Astrocyte (in vitro differentiated cells and primary cell): ENCODE measurements around the gene ZNF268.

Experiments used
- CTCF ChIP-seq: IDR thresholded peaks from 2 replicates; pipeline ENCODE4 v1.5.1; 2011; ENCODE audit warnings: low read depth, mild to moderate bottlenecking, inconsistent platforms, low read length, moderate library complexity; ENCODE audit not compliant: insufficient read depth
- EZH2 ChIP-seq: IDR thresholded peaks from 2 replicates; pipeline ENCODE4 v1.6.1; 2012; ENCODE audit warnings: mild to moderate bottlenecking, low read length, inconsistent platforms; ENCODE audit not compliant: insufficient read depth

GRCh38 chr12:133165776-133166175 lies 15.5 kb upstream of the ZNF268 start:
- TF ChIP-seq CTCF (no peak), EZH2 (no peak)
